WTC11 (cell line): ENCODE data around the gene CYP19A1. TPM values are rescaled to one million over a fixed set of nuclear protein-coding genes. Genes with fewer than 3 reads are reported as not detected.

ENCODE experiments used
- ATAC-seq: fragments of 200-7000 bp; cut with Tn5 transposase; 2 replicates; pipeline ENCODE4 v1.10.0; 2021; ENCODE audit warnings: mild to moderate bottlenecking, moderate library complexity
- CTCF ChIA-PET: fragments of 300-600 bp; sonication (Branson Sonifier 250); formaldehyde crosslinking; loops from one replicate; lab custom pipeline; 2021; ENCODE audit warnings: antibody characterized with exemption; lab: Charles Lee
- POLR2A ChIA-PET: fragments of 350-600 bp; sonication (Branson Sonifier 250); formaldehyde crosslinking; loops from one replicate; lab custom pipeline; 2021; ENCODE audit warnings: antibody characterized with exemption; lab: Charles Lee
- DNase-seq: peaks from one replicate; pipeline ENCODE4 v3.0.0; 2021; ENCODE audit warnings: low spot score
- H3K27ac Mint-ChIP-seq: 2 replicates; pipeline ENCODE4 v1.8.0; 2021; ENCODE audit warnings: mixed read lengths
- H3K27me3 Mint-ChIP-seq: 2 replicates; pipeline ENCODE4 v1.8.0; 2021; ENCODE audit warnings: low read depth, mild to moderate bottlenecking, moderate library complexity, mixed read lengths
- H3K36me3 Mint-ChIP-seq: 2 replicates; pipeline ENCODE4 v1.8.0; 2021; ENCODE audit warnings: mixed read lengths
- H3K4me1 Mint-ChIP-seq: 2 replicates; pipeline ENCODE4 v1.8.0; 2022; ENCODE audit warnings: mixed read lengths
- H3K4me3 Mint-ChIP-seq: 2 replicates; pipeline ENCODE4 v1.8.0; 2021; ENCODE audit warnings: mild to moderate bottlenecking, moderate library complexity, mixed read lengths
- H3K9me3 Mint-ChIP-seq: 2 replicates; pipeline ENCODE4 v1.8.0; 2021; ENCODE audit warnings: mixed read lengths
- AFF4 ChIP-seq: sonication (generic); formaldehyde crosslinking; IDR thresholded peaks from 2 replicates; pipeline ENCODE4 v1.8.1; 2023; ENCODE audit warnings: mild to moderate bottlenecking, missing genetic modification reagents, borderline replicate concordance
- ESRRA ChIP-seq: sonication (generic); formaldehyde crosslinking; IDR thresholded peaks from 2 replicates; pipeline ENCODE4 v1.8.1; 2022; ENCODE audit warnings: mild to moderate bottlenecking, missing genetic modification reagents, borderline replicate concordance
- GTF2I ChIP-seq: fragments of 250-450 bp; sonication (Bioruptor Pico); conservative IDR thresholded peaks from 2 replicates; pipeline ENCODE4 v1.4.0; 2021; ENCODE audit warnings: mild to moderate bottlenecking
- KAT7 ChIP-seq: sonication (generic); formaldehyde crosslinking; IDR thresholded peaks from 2 replicates; pipeline ENCODE4 v1.8.1; 2023; ENCODE audit warnings: missing genetic modification reagents, mild to moderate bottlenecking, borderline replicate concordance
- MAX ChIP-seq: sonication (generic); formaldehyde crosslinking; IDR thresholded peaks from 2 replicates; pipeline ENCODE4 v1.8.0; 2022; ENCODE audit warnings: mild to moderate bottlenecking, missing genetic modification reagents
- MYBL2 ChIP-seq: sonication (generic); formaldehyde crosslinking; IDR thresholded peaks from 2 replicates; pipeline ENCODE4 v1.8.1; 2023; ENCODE audit warnings: mild to moderate bottlenecking, moderate library complexity, missing genetic modification reagents
- ZMAT4 ChIP-seq: fragments of 250-450 bp; sonication (Bioruptor Pico); IDR thresholded peaks from 2 replicates; pipeline ENCODE4 v1.9.0; 2021; ENCODE audit warnings: mild to moderate bottlenecking
- ZNF281 ChIP-seq: sonication (generic); formaldehyde crosslinking; IDR thresholded peaks from 2 replicates; pipeline ENCODE4 v1.8.0; 2023; ENCODE audit warnings: mild to moderate bottlenecking, missing genetic modification reagents
- ZNF416 ChIP-seq: fragments of 250-450 bp; sonication (Bioruptor Pico); IDR thresholded peaks from 2 replicates; pipeline ENCODE4 v1.9.0; 2021; ENCODE audit warnings: mild to moderate bottlenecking, inconsistent platforms
- total RNA-seq: library from RNA; stranded (reverse); gene quantifications from 3 replicates; pipeline ENCODE4 v1.2.3, GENCODE V29; 2021
- TF ChIP-seq, protein P1 (sequence below): sonication (generic); formaldehyde crosslinking; conservative IDR thresholded peaks from 2 replicates; pipeline ENCODE4 v1.8.1; 2023; ENCODE audit warnings: mild to moderate bottlenecking, low read depth, missing genetic modification reagents, moderate library complexity
- TF ChIP-seq, protein P2 (sequence below): fragments of 250-450 bp; sonication (Bioruptor Pico); IDR thresholded peaks from 2 replicates; pipeline ENCODE4 v1.8.0; 2021; ENCODE audit warnings: mild to moderate bottlenecking
- TF ChIP-seq, protein P3 (sequence below): sonication (generic); formaldehyde crosslinking; IDR thresholded peaks from 2 replicates; pipeline ENCODE4 v1.8.1; 2023; ENCODE audit warnings: mild to moderate bottlenecking, missing genetic modification reagents, moderate library complexity
- TF ChIP-seq, protein P4 (sequence below): sonication (generic); formaldehyde crosslinking; IDR thresholded peaks from 2 replicates; pipeline ENCODE4 v1.8.1; 2023; ENCODE audit warnings: mild to moderate bottlenecking, missing genetic modification reagents, moderate library complexity

CYP19A1 gene
- total RNA-seq, 1 experiment from 2014 or later, result not detected

- no peak overlapping the region for H3K4me3 Mint-ChIP-seq
- ChIA-PET POLR2A (no interaction called here), CTCF (interaction anchor here (1.2 kb wide), 1 partner anchor 59 kb away, joined by 3 read pairs; no protein-coding TSS in a partner anchor)
- no peak for TF ChIP-seq ZNF416 (CRISPR knock-in tag)
- TF ChIP-seq AFF4 (CRISPR knock-in tag), result no peak
- TF ChIP-seq MAX (CRISPR knock-in tag), result no peak
- TF ChIP-seq ZMAT4, result no peak
- TF ChIP-seq, protein P1, sequence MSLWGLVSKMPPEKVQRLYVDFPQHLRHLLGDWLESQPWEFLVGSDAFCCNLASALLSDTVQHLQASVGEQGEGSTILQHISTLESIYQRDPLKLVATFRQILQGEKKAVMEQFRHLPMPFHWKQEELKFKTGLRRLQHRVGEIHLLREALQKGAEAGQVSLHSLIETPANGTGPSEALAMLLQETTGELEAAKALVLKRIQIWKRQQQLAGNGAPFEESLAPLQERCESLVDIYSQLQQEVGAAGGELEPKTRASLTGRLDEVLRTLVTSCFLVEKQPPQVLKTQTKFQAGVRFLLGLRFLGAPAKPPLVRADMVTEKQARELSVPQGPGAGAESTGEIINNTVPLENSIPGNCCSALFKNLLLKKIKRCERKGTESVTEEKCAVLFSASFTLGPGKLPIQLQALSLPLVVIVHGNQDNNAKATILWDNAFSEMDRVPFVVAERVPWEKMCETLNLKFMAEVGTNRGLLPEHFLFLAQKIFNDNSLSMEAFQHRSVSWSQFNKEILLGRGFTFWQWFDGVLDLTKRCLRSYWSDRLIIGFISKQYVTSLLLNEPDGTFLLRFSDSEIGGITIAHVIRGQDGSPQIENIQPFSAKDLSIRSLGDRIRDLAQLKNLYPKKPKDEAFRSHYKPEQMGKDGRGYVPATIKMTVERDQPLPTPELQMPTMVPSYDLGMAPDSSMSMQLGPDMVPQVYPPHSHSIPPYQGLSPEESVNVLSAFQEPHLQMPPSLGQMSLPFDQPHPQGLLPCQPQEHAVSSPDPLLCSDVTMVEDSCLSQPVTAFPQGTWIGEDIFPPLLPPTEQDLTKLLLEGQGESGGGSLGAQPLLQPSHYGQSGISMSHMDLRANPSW (CRISPR knock-in tag), result no peak
- TF ChIP-seq, protein P2, sequence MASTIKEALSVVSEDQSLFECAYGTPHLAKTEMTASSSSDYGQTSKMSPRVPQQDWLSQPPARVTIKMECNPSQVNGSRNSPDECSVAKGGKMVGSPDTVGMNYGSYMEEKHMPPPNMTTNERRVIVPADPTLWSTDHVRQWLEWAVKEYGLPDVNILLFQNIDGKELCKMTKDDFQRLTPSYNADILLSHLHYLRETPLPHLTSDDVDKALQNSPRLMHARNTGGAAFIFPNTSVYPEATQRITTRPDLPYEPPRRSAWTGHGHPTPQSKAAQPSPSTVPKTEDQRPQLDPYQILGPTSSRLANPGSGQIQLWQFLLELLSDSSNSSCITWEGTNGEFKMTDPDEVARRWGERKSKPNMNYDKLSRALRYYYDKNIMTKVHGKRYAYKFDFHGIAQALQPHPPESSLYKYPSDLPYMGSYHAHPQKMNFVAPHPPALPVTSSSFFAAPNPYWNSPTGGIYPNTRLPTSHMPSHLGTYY (CRISPR knock-in tag), result no peak
- TF ChIP-seq, protein P3, sequence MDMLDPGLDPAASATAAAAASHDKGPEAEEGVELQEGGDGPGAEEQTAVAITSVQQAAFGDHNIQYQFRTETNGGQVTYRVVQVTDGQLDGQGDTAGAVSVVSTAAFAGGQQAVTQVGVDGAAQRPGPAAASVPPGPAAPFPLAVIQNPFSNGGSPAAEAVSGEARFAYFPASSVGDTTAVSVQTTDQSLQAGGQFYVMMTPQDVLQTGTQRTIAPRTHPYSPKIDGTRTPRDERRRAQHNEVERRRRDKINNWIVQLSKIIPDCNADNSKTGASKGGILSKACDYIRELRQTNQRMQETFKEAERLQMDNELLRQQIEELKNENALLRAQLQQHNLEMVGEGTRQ (CRISPR knock-in tag), result no peak
- no peak for TF ChIP-seq ZNF281
- no peak for TF ChIP-seq MYBL2 (CRISPR knock-in tag)
- TF ChIP-seq, protein P4, sequence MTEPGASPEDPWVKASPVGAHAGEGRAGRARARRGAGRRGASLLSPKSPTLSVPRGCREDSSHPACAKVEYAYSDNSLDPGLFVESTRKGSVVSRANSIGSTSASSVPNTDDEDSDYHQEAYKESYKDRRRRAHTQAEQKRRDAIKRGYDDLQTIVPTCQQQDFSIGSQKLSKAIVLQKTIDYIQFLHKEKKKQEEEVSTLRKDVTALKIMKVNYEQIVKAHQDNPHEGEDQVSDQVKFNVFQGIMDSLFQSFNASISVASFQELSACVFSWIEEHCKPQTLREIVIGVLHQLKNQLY (CRISPR knock-in tag), result no peak
- no peak for TF ChIP-seq ESRRA (CRISPR knock-in tag)
- TF ChIP-seq GTF2I (CRISPR knock-in tag), result no peak
- TF ChIP-seq KAT7 (CRISPR knock-in tag), result no peak
- TF ChIP-seq, all 79 proteins: peak for 0
- ATAC-seq, result no peak
- no peak overlapping the region for H3K27ac Mint-ChIP-seq
- peaks cover 14% of the 10 kb centered on the region for H3K27me3 Mint-ChIP-seq
- H3K9me3 Mint-ChIP-seq, result no peaks in the 10 kb centered on the region
- no peaks in the 10 kb centered on the region for H3K36me3 Mint-ChIP-seq
- no peak for DNase-seq
- H3K4me1 Mint-ChIP-seq, result no peaks in the 10 kb centered on the region
Measured at GRCh38 chr15:51323749-51324148, 14.6 kb downstream of the CYP19A1 start.
